Astrocyte (in vitro differentiated cells and primary cell): ENCODE data around the gene ZNF407. TPM values are rescaled to one million over a fixed set of nuclear protein-coding genes. Genes with fewer than 3 reads are reported as not detected.
"Not testable (repeated sequence)": the region's sequence is repeated elsewhere in the genome, so short reads cannot be mapped to it uniquely, and the experiment has no call there.

Source experiments
- DNase-seq: peaks from one replicate; pipeline ENCODE4 v3.0.0-alpha.2; 2010; ENCODE audit warnings: low read depth
- FAIRE-seq: peaks from 2 replicates; lab custom pipeline; 2011; peaks lifted over from hg19 to GRCh38; lab: Jason Lieb, UNC
- H2AFZ ChIP-seq: 2 replicates; pipeline ENCODE4 v1.6.0; 2012; ENCODE audit warnings: low read depth, low read length, inconsistent platforms
- H3K27ac ChIP-seq: 2 replicates; pipeline ENCODE4 v1.5.1; 2011; ENCODE audit warnings: low read depth, low read length, inconsistent platforms
- H3K27me3 ChIP-seq: 2 replicates; pipeline ENCODE4 v1.6.0; 2011; ENCODE audit warnings: low read length, inconsistent platforms; ENCODE audit not compliant: insufficient read depth
- H3K36me3 ChIP-seq: 2 replicates; pipeline ENCODE4 v1.5.1; 2011; ENCODE audit warnings: low read length, inconsistent platforms; ENCODE audit not compliant: insufficient read depth
- H3K4me1 ChIP-seq: 2 replicates; pipeline ENCODE4 v1.5.1; 2011; ENCODE audit warnings: low read length, inconsistent platforms; ENCODE audit not compliant: insufficient read depth
- H3K4me2 ChIP-seq: 2 replicates; pipeline ENCODE4 v1.6.0; 2012; ENCODE audit warnings: low read length, inconsistent platforms
- H3K4me3 ChIP-seq: 2 replicates; pipeline ENCODE4 v1.5.1; 2011; ENCODE audit warnings: low read depth, mild to moderate bottlenecking, low read length, inconsistent platforms; ENCODE audit not compliant: insufficient read depth
- H3K79me2 ChIP-seq: 2 replicates; pipeline ENCODE4 v1.6.0; 2012; ENCODE audit warnings: mild to moderate bottlenecking, low read length, inconsistent platforms; ENCODE audit not compliant: insufficient read depth
- H3K9ac ChIP-seq: 2 replicates; pipeline ENCODE4 v1.6.0; 2012; ENCODE audit warnings: mild to moderate bottlenecking, low read length, inconsistent platforms
- H3K9me3 ChIP-seq: 2 replicates; pipeline ENCODE4 v1.5.1; 2012; ENCODE audit warnings: low read depth, mild to moderate bottlenecking, low read length, inconsistent platforms; ENCODE audit not compliant: insufficient read depth
- H4K20me1 ChIP-seq: 2 replicates; pipeline ENCODE4 v1.6.0; 2012; ENCODE audit warnings: low read length, inconsistent platforms; ENCODE audit not compliant: insufficient read depth
- H3K27ac Mint-ChIP-seq: one replicate; pipeline ENCODE4 v1.8.0; 2021; ENCODE audit warnings: mild to moderate bottlenecking, mixed read lengths; ENCODE audit not compliant: unreplicated experiment
- H3K27me3 Mint-ChIP-seq: one replicate; pipeline ENCODE4 v1.8.0; 2021; ENCODE audit warnings: low read depth, mixed read lengths; ENCODE audit not compliant: unreplicated experiment
- H3K36me3 Mint-ChIP-seq: one replicate; pipeline ENCODE4 v1.8.0; 2021; ENCODE audit warnings: low read depth, mixed read lengths; ENCODE audit not compliant: unreplicated experiment
- H3K4me1 Mint-ChIP-seq: one replicate; pipeline ENCODE4 v1.8.0; 2021; ENCODE audit warnings: low read depth, mixed read lengths; ENCODE audit not compliant: unreplicated experiment
- H3K4me3 Mint-ChIP-seq: one replicate; pipeline ENCODE4 v1.8.0; 2021; ENCODE audit warnings: mild to moderate bottlenecking, moderate library complexity, mixed read lengths; ENCODE audit not compliant: unreplicated experiment
- H3K9me3 Mint-ChIP-seq: one replicate; pipeline ENCODE4 v1.8.0; 2021; ENCODE audit warnings: mild to moderate bottlenecking, mixed read lengths; ENCODE audit not compliant: unreplicated experiment
- CTCF ChIP-seq: IDR thresholded peaks from 2 replicates; pipeline ENCODE4 v1.5.1; 2011; ENCODE audit warnings: low read depth, mild to moderate bottlenecking, inconsistent platforms, low read length, moderate library complexity; ENCODE audit not compliant: insufficient read depth
- EZH2 ChIP-seq: IDR thresholded peaks from 2 replicates; pipeline ENCODE4 v1.6.1; 2012; ENCODE audit warnings: mild to moderate bottlenecking, low read length, inconsistent platforms; ENCODE audit not compliant: insufficient read depth
- total RNA-seq: library from RNA; stranded (reverse); gene quantifications from 2 replicates; pipeline ENCODE4 v1.2.1, GENCODE V29; 2021

The ZNF407 gene
- total RNA-seq, 1 donor from 2014 or later = 13.8 TPM

GRCh38 chr18:74967979-74968378 lies 370.3 kb downstream of the ZNF407 start:
- H3K9me3 ChIP-seq = no peaks in the 10 kb centered on the region
- no peaks in the 10 kb centered on the region for H3K79me2 ChIP-seq
- FAIRE-seq (no peak), DNase-seq (no peak)
- Mint-ChIP-seq H3K27ac (no peak overlapping the region), H3K36me3 (peaks cover 6% of the 10 kb centered on the region), H3K4me3 (no peak overlapping the region), H3K9me3 (peaks cover 11% of the 10 kb centered on the region), H3K27me3 (no peaks in the 10 kb centered on the region), H3K4me1 (no peaks in the 10 kb centered on the region)
- no peak overlapping the region for H2AFZ ChIP-seq
- H3K9ac ChIP-seq = no peak overlapping the region
- H3K4me3 ChIP-seq = no peak overlapping the region
- H3K27ac ChIP-seq = no peak overlapping the region
- no peak overlapping the region for H3K4me2 ChIP-seq
- no peaks in the 10 kb centered on the region for H3K27me3 ChIP-seq
- no peaks in the 10 kb centered on the region for H4K20me1 ChIP-seq
- no peak for TF ChIP-seq EZH2
- no peak for TF ChIP-seq CTCF
- H3K36me3 ChIP-seq = no peaks in the 10 kb centered on the region
- H3K4me1 ChIP-seq = no peaks in the 10 kb centered on the region

GRCh38 chr18:74971358-74971757 lies 373.7 kb downstream of the ZNF407 start:
- not testable (repeated sequence) for H3K9me3 ChIP-seq, H3K4me3 Mint-ChIP-seq, H3K4me2 ChIP-seq, H3K27ac Mint-ChIP-seq, H3K4me3 ChIP-seq, H3K36me3 ChIP-seq, H4K20me1 ChIP-seq, H3K79me2 ChIP-seq, H3K27ac ChIP-seq, H2AFZ ChIP-seq, H3K4me1 ChIP-seq, FAIRE-seq, DNase-seq, H3K27me3 ChIP-seq, H3K27me3 Mint-ChIP-seq, H3K9me3 Mint-ChIP-seq, H3K36me3 Mint-ChIP-seq, H3K4me1 Mint-ChIP-seq, H3K9ac ChIP-seq

GRCh38 chr18:74971776-74972175 lies 374.1 kb downstream of the ZNF407 start:
- not testable (repeated sequence) for H3K27me3 Mint-ChIP-seq, H3K79me2 ChIP-seq, H3K9me3 Mint-ChIP-seq, H3K9ac ChIP-seq, H3K4me3 ChIP-seq, H3K27ac Mint-ChIP-seq, H3K27ac ChIP-seq, H2AFZ ChIP-seq, H3K9me3 ChIP-seq, H3K4me1 Mint-ChIP-seq, H4K20me1 ChIP-seq, H3K4me2 ChIP-seq, FAIRE-seq, DNase-seq, H3K4me3 Mint-ChIP-seq, H3K4me1 ChIP-seq, H3K36me3 ChIP-seq, H3K36me3 Mint-ChIP-seq, H3K27me3 ChIP-seq

GRCh38 chr18:74972354-74972753 lies 374.7 kb downstream of the ZNF407 start:
- Mint-ChIP-seq H3K36me3 (peaks cover 5% of the 10 kb centered on the region), H3K27me3 (no peaks in the 10 kb centered on the region), H3K4me1 (no peaks in the 10 kb centered on the region), H3K9me3 (no peaks in the 10 kb centered on the region), H3K27ac (no peak overlapping the region), H3K4me3 (no peak overlapping the region)
- H3K36me3 ChIP-seq = no peaks in the 10 kb centered on the region
- H4K20me1 ChIP-seq = no peaks in the 10 kb centered on the region
- no peak overlapping the region for H2AFZ ChIP-seq
- DNase-seq (no peak), FAIRE-seq (no peak)
- no peaks in the 10 kb centered on the region for H3K4me1 ChIP-seq
- H3K27ac ChIP-seq = no peak overlapping the region
- H3K4me2 ChIP-seq = no peak overlapping the region
- no peaks in the 10 kb centered on the region for H3K79me2 ChIP-seq
- TF ChIP-seq CTCF = no peak
- no peak for TF ChIP-seq EZH2
- H3K9ac ChIP-seq = no peak overlapping the region
- H3K27me3 ChIP-seq = no peaks in the 10 kb centered on the region
- H3K4me3 ChIP-seq = no peak overlapping the region
- H3K9me3 ChIP-seq = no peaks in the 10 kb centered on the region
